Cardiac muscle cell (in vitro differentiated cells and primary cell): ENCODE results near the gene PLEKHM1. TPM values are rescaled to one million over a fixed set of nuclear protein-coding genes. Genes with fewer than 3 reads are reported as not detected.

ENCODE experiments used
- DNase-seq, 2 donors: peaks; one replicate each; pipeline versions ENCODE4 v3.0.0 to v3.0.0-alpha.2; 2010 to 2017; ENCODE audit warnings: low read depth in 1 of 2, low spot score in 1 of 2
- H3K27ac ChIP-seq: fragments of 200-600 bp; sonication (generic); 2 replicates; pipeline ENCODE4 v1.5.1; 2016
- H3K27me3 ChIP-seq: fragments of 200-600 bp; sonication (generic); 2 replicates; pipeline ENCODE4 v1.6.0; 2016; ENCODE audit warnings: control low read depth
- H3K36me3 ChIP-seq: fragments of 200-600 bp; sonication (generic); 2 replicates; pipeline ENCODE4 v1.5.1; 2016; ENCODE audit warnings: control low read depth
- H3K4me1 ChIP-seq: fragments of 200-600 bp; sonication (generic); 2 replicates; pipeline ENCODE4 v1.8.1; 2017; ENCODE audit warnings: low read depth, mild to moderate bottlenecking, mixed run types
- H3K4me3 ChIP-seq: fragments of 200-600 bp; sonication (generic); 2 replicates; pipeline ENCODE4 v1.5.1; 2016; ENCODE audit warnings: mild to moderate bottlenecking
- H3K9me3 ChIP-seq: fragments of 200-600 bp; sonication (generic); 2 replicates; pipeline ENCODE4 v1.5.1; 2017; ENCODE audit warnings: low read depth, mild to moderate bottlenecking, control low read depth
- CTCF ChIP-seq: IDR thresholded peaks from 2 replicates; pipeline ENCODE4 v1.5.1; 2012; ENCODE audit warnings: low read depth, mild to moderate bottlenecking, low read length
- polyA plus RNA-seq: library from polyadenylated mRNA; unstranded; fragments of >200 nt; fragmentation: Nextera tagmentation; extraction: Ambion mirVana; gene quantifications from 2 replicates; pipeline ENCODE4 v1.2.1, GENCODE V29; 2016
- total RNA-seq: library from RNA; depleted of rRNA; stranded (reverse); fragments of >200 nt; gene quantifications from 2 replicates; pipeline ENCODE4 v1.2.3, GENCODE V29; 2016

Gene PLEKHM1
- total and polyA plus RNA-seq, 2 experiments from 2014 or later, result 13.5 to 50.8 TPM

- TF ChIP-seq CTCF, result no peak
- Histone ChIP-seq H3K4me3 (no peak overlapping the region), H3K27me3 (no peaks in the 10 kb centered on the region), H3K9me3 (no peaks in the 10 kb centered on the region), H3K27ac (no peak overlapping the region), H3K36me3 (no peaks in the 10 kb centered on the region), H3K4me1 (peaks cover 31% of the 10 kb centered on the region)
- DNase-seq, result no peak
Observed at GRCh38 chr17:45402916-45403315, 87.6 kb downstream of the PLEKHM1 start.

DNA sequence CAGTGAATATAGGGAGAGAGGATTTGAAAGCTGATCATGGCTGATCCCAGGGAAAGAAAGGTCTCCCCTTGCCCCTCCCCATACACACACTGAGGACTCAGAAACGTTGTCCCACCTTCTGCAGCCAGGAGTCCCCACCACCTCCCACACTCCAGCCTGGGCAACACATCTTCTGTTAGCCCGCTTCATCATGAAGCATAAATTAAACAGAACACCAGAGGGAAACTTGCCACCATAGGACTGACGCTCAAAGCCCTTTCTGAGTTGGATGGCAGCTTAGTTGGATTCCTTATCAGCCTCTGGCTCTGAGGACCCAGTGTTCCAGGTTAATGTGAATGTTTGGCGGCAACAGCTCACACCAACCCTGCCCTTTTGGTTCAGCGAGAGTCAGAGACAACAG is 91.7 kb downstream of the PLEKHM1 start:
- no peak for TF ChIP-seq CTCF
- Histone ChIP-seq H3K9me3 (no peaks in the 10 kb centered on the region), H3K4me1 (peaks cover 19% of the 10 kb centered on the region), H3K4me3 (no peak overlapping the region), H3K27me3 (no peaks in the 10 kb centered on the region), H3K36me3 (no peaks in the 10 kb centered on the region), H3K27ac (no peak overlapping the region)
- no peak for DNase-seq

- no peaks in the 10 kb centered on the region for H3K27me3 ChIP-seq
- H3K27ac ChIP-seq, result no peak overlapping the region
- peaks cover 11% of the 10 kb centered on the region for H3K4me1 ChIP-seq
- no peak for DNase-seq
- H3K36me3 ChIP-seq, result no peaks in the 10 kb centered on the region
- no peak overlapping the region for H3K4me3 ChIP-seq
- H3K9me3 ChIP-seq, result no peaks in the 10 kb centered on the region
- no peak for TF ChIP-seq CTCF
Observed at GRCh38 chr17:45397796-45398195, 92.7 kb downstream of the PLEKHM1 start.

DNA sequence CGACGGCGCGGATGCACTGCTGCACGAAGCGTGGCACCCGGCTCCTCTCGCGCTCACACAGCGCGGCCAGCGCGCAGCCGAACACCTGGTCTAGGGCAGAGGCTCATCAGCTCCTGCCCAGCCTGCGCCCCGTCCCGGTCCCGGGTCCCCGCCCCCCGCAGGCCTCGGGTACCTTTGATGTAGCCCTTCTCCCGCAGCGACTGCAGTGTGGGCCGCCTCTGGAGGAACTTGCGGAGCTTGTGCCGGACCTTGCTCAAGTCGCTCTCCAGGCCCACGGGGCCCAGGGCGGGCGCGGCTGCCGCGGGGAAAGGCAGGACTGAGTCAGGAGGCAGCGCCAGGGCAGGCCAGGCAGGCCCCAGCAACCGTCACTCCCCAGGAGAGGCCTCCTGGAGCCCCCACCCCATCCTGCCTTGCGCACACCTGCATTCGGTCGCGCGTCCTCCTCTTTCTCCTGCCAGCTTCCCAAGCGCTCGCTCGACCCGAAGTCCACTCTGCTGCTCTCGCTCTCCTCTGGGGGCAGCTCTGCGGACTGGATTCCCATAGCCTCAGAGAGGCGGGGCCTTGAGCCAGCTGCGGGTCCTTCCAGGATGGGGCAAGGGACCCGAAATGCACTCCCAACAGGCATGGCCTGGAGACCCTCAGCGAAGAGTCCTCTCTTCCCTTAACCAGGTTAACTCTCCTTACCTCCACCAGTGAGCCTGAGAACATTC is 93.9 kb downstream of the PLEKHM1 start:
- no peaks in the 10 kb centered on the region for H3K9me3 ChIP-seq
- no peak for DNase-seq
- no peaks in the 10 kb centered on the region for H3K36me3 ChIP-seq
- TF ChIP-seq CTCF, result no peak
- H3K27ac ChIP-seq, result no peak overlapping the region
- no peak overlapping the region for H3K4me3 ChIP-seq
- no peaks in the 10 kb centered on the region for H3K27me3 ChIP-seq
- peaks cover 10% of the 10 kb centered on the region for H3K4me1 ChIP-seq

DNA sequence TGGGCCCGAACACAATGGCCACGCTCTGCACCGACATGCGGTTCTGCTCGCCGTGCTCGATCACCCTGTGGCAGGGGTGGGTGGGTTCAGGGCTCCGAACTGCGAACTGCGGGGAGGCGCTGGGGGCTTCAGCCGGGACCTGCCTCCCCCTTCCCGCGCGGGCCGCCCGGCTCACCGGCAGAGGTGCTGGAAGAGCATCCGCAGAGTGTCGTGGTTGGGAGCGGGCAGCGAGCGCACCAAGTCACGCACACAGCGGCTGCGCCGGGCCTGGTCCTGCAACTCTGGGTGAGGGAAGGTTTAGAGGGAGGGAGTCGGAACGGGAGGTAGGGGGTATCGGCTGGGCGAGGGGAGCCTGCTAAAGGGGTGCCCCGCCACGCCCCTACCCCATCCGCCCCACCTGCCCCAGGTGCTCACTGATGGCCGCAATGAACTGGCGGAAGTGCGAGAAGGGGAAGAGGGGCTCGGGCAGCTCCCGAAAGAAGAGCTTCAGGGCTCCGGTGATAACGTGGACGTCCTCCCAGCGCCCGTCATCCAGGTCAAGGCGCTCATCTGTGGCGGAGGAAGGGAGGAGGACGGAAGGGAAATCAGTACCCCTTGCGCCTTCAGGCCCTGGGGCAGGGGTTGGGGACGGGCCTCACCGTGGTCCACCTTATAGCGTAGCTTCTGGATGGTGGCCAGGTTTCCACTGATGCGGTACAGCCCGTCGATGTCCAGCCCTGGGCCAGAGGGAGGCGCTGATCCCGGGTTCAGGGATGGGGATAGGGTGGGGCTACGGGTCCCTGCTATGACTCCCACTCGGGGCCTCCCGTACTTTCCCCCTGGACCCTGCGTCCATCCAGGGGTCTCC is 94.7 kb downstream of the PLEKHM1 start:
- TF ChIP-seq CTCF, result no peak
- Histone ChIP-seq H3K27ac (no peak overlapping the region), H3K36me3 (no peaks in the 10 kb centered on the region), H3K27me3 (no peaks in the 10 kb centered on the region), H3K4me3 (no peak overlapping the region), H3K9me3 (no peaks in the 10 kb centered on the region), H3K4me1 (peaks cover 10% of the 10 kb centered on the region)
- no peak for DNase-seq
